Prostate gland (tissue), 2 donors: ENCODE data around the gene TMIGD1.

Experiments
- CTCF ChIP-seq, 4 experiments: fragments of 200-600 bp in 2 of 4; fragments of 450-650 bp in 2 of 4; sonication (generic) in 2 of 4; IDR thresholded peaks; 1 replicate in 3 of 4; 2 replicates in 1 of 4; pipeline ENCODE4 v1.5.1; 2016 to 2019; ENCODE audit warnings: antibody characterized with exemption in 4 of 4, mild to moderate bottlenecking in 2 of 4, moderate library complexity in 2 of 4
- POLR2A ChIP-seq: fragments of 450-650 bp; IDR thresholded peaks from one replicate; pipeline ENCODE4 v1.6.1; 2016; ENCODE audit warnings: antibody characterized with exemption, mild to moderate bottlenecking

GRCh38 chr17:30308406-30308805 lies 25.5 kb downstream of the TMIGD1 start:
- TF ChIP-seq CTCF (IDR thresholded peaks at IDR 0.05) (no peak), POLR2A (no peak)
